ENCODE measurements around the gene LIAS.
"Not testable (repeated sequence)": the region's sequence is repeated elsewhere in the genome, so short reads cannot be mapped to it uniquely, and the experiment has no call there.

Gene LIAS

DNA sequence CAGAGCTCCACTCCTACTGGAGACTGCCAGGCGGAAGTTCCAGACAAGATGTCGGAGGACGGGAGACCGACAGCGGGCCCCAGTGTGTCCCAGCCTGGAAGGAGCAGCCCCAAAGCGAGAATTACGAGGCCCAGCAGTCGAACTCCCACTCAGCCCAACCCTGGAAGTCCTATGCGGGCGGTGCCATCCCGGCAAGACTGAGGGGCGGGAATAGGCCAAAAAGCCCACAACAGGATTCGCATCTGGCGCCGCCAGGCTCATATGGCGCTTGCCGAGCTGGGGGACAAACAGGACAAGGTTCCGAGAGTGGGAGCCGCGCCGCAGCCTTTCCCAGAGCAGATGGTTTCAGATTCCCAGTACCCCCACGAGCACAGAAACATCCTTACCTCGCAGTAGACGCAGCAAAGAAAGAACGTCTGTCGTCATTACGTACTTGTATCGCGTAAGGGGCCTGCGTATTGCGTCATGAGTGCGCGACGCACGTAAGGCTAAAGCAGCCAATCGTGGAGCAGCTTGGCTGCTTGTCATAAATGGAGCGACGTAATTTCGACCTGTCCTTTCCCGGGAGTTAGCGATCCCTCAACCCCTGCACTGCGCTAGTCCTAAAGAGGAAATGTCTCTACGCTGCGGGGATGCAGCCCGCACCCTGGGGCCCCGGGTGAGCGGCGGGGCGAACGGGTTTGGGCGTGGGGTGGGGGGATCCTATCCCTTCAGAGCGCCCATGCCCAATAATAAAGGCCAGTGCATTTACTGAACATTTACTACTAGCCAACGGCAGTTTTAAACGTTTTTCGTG lies at the start of gene LIAS, which contains the start of gene RPL9:
Gene LIAS, plus strand, starts transcription at position 552 of the 796 bp plus-strand sequence. Its CDS starts 62 bp downstream, at position 614.
Gene RPL9, minus strand, starts transcription at position 418 of the 796 bp plus-strand sequence. CDS start 483 bp downstream, outside the sequence.
- DNase-seq, result peak; percentile 87

DNA sequence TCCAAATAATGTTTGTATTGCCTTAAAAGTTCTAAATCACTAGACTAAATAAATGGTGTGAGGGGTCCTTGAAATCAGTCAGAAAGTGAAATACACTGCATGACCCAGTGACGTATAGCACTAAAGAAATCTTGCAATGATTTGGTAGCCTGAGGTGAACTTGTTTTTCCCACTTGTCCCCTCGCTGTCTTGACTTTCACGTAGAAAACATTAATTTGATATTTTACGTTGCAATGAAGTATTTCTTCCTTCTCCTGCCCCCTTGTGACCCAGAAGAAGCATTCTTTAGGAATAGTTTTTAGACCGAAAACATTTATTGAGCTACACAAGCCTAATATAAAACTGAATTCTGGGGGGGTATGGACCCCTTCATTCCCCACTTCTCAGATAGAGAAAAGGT lies 48.4 kb upstream of the LIAS start:
- no peak for DNase-seq

DNA sequence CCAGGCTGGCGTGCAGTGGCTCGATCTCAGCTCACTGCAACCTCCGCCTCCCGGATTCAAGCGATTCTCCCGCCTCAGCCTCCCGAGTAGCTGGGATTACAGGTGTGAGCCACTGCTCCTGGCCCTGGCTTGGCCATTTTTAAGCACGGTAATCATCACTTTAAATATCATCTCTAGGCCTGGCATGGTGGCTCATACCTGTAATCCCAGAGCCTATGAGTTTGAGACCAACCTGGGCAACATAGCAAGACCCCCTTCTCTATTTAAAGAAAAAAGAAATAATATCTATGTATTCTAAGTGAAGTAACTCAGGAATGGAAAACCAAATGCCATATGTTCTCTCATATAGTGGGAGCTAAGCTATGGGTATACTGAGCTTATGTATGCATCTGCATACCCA lies 47.3 kb upstream of the LIAS start:
- not testable (repeated sequence) for DNase-seq

DNA sequence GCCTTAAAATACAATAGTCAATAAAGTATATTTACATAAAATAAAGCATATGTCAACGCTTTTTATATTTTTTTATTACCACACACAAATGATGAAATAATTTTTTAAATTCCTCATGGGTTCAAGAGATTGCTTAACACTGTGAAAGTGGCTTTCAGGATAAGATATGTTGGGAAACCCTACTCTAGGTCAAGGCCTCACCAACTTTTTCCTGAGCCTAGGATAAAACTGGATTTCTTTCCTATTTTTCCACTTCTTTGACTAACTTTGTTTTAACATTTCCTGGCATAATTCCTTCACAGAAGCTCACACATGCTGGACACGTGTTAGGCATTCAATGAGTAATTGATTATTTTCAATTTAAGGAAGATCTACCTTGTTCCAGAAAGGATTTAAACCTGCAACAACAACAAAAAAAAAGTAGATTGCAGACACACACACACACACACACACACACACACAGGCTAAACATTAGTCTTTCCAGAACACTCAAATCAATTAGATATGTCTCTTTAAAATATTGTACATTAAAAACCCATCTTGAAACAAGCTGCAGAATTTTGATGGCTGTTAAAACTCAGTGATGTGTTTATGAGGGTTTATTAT lies 43.1 kb upstream of the LIAS start:
- DNase-seq, result no peak

- DNase-seq, result no peak
These were observed 36.6 kb upstream of the LIAS start for GRCh38 chr4:39422247-39422646.

- DNase-seq, result not testable (repeated sequence)
These were observed 33.6 kb upstream of the LIAS start for GRCh38 chr4:39425297-39425696.

DNA sequence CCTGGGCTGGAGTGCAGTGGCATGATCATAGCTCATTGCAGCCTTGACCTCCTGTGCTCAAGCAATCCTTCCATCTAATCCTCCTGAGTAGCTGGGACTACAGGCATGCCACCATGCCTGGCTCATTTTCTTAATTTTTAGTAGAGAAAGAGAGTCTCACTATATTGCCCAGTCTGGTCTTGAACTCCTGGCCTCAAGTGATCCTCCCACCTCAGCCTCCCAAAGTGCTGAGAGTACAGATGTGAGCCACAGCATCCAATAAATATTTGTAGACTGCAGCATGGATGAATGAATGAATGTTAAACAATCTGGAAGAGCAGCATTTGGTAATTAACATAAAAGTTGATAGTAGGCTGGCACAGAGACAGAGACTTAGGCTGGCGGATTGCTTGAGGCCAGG lies 32.1 kb upstream of the LIAS start:
- no peak for DNase-seq

- peak; percentile 29 for DNase-seq
These were observed 31.2 kb upstream of the LIAS start for GRCh38 chr4:39427520-39428114.

DNA sequence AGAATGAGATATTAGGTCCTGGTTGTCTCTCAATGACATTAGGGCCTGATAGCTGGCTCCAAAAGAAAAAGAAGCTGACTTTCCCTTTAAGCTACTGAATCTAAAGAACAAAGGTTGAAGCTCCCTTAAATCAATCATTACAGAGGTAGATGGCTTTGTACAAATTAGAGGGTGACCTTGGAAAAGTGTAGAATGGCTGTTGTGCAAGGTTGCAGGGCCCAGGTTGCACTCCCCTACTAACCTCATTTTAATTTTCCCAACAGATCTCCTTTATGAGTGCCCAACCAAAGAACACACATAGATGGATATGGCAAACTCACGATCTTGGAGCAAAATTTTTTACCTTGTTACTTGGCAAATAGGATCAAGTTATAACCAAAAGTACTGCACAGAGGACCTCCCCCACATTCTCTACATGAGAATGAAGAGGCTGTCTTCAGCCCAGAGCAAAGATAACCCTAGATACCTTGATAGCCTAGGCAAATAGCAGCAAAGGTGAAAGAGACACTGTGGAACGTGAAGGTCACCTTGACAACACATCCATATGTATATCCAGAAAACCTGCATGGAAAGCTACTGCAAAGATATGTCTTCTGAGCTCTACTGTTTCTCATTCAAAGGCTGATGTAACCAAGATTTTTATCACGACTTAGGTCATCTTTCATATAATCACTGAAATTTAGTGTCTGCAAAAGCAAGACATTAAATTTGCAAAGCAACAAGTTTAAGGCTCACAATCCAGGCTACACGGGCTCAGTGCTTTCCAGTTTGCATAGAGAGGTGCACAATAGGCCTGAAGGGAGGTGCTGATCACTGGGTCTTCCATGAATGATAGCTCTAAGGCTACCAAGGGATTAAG lies 29.2 kb upstream of the LIAS start:
- no peak for DNase-seq

DNA sequence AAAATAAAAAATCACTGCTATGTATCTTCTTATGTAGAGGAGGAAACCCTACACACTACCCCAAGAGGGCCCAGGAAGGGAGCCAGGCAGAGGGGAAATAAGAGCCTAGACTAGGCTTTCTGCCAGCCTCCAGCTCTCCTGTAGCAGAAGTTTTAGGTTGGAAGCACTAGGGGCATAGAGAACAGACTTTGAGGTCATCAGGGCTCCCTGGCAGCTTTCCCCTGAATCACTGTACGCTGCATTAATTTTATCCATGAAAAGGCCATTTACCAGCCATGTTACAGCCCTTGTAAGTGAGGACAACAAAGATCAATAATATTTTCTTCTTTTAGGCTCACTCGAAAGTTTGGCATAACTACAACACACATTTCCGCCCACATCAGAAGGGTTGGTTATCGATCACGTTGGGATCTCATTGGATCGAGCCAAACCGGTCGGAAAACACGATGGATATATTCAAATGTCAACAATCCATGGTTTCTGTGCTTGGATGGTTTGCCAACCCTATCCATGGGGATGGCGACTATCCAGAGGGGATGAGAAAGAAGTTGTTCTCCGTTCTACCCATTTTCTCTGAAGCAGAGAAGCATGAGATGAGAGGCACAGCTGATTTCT lies 24.9 kb upstream of the LIAS start:
- no peak for DNase-seq

DNA sequence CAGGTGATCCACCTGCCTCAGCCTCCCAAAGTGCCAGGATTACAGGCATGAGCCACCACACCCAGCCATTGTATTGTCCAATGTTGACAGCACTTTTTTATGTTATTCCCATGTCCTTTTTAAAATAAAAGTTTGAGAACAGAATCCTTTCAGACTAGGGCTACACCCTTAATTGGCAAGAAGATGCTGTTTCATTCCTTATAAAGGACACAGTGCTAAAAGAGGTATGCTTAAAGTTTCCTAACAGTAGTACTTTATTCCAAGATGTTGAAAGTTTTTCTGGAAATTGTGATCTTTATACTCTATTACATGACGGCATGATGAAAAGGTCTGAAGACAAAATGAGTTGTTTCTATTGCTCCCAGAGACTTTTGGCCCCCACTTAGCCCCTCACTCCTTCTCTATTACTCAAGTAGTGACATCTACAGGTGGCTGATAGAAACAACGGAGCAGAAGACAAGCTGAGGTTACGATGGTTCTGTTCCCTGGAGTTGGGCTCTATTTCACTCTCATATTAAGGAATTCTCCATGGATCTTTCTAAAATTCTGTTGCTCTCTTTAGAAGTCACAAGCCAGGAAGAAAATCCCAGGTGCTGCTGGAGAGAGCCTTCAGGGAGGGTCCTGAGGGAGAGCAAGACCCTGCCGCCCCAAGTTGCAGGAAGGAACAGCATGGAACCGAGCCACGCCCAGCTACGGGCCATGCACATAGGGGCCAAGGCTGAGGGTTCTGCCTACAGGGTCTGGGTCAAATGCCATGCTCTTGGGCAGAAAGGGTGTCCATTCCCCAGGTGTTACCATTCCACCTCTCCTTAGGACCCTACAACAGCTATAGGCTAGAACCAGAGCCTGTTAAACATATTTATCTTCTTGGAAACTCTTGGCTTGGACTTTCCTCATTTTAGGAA lies 22.9 kb upstream of the LIAS start:
- no peak for DNase-seq

DNA sequence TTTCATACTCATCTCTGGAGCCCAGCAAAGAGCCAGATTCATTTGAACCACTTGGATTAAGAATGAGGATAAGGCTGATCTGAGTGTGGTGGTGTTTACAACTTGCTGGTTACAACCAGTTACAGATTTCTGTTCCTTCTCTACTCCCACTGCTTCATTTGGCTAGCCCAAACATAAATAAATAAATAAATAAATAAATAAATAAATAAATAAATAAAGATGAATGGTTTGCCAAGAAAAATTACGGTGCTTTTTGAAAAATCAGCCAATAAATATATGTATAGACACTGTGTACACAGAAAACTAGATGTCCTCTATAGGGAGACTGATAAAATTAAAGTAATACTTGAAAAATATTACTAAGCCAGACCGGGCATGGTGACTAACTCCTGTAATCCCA lies 17.3 kb upstream of the LIAS start:
- DNase-seq, result no peak

GRCh38 chr4:39442998-39443397 lies 15.9 kb upstream of the LIAS start:
- DNase-seq, result no peak

DNA sequence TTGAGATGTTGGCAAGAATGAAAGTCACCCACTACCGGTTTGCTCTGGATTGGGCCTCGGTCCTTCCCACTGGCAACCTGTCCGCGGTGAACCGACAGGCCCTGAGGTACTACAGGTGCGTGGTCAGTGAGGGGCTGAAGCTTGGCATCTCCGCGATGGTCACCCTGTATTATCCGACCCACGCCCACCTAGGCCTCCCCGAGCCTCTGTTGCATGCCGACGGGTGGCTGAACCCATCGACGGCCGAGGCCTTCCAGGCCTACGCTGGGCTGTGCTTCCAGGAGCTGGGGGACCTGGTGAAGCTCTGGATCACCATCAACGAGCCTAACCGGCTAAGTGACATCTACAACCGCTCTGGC lies 12.4 kb upstream of the LIAS start:
- DNase-seq, result no peak

DNA sequence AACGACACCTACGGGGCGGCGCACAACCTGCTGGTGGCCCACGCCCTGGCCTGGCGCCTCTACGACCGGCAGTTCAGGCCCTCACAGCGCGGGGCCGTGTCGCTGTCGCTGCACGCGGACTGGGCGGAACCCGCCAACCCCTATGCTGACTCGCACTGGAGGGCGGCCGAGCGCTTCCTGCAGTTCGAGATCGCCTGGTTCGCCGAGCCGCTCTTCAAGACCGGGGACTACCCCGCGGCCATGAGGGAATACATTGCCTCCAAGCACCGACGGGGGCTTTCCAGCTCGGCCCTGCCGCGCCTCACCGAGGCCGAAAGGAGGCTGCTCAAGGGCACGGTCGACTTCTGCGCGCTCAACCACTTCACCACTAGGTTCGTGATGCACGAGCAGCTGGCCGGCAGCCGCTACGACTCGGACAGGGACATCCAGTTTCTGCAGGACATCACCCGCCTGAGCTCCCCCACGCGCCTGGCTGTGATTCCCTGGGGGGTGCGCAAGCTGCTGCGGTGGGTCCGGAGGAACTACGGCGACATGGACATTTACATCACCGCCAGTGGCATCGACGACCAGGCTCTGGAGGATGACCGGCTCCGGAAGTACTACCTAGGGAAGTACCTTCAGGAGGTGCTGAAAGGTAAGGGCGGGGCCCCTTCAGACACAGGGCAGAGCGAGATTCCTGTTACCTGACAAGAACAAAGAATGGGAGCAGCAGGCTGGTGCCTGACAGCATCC lies 11.8 kb upstream of the LIAS start:
- no peak for DNase-seq

DNA sequence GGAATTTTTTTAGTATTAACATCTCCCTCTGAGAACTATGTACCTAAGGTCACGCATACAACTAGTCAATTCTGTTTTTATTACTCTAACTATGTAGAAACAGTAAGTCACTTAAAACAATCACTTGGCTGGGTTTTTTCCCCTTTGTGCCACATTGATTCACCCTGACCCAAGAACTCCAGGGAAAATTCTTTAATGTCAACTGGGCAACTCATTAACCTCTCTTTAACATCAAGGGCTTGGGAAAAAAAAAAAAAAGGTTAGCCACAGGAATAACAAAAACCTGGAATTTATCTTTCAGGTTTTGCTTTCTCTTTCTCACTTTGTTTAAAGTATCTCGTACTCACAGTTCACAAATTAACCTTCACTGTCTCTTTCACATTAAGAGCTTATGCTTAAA lies 8.2 kb upstream of the LIAS start:
- no peak for DNase-seq

DNA sequence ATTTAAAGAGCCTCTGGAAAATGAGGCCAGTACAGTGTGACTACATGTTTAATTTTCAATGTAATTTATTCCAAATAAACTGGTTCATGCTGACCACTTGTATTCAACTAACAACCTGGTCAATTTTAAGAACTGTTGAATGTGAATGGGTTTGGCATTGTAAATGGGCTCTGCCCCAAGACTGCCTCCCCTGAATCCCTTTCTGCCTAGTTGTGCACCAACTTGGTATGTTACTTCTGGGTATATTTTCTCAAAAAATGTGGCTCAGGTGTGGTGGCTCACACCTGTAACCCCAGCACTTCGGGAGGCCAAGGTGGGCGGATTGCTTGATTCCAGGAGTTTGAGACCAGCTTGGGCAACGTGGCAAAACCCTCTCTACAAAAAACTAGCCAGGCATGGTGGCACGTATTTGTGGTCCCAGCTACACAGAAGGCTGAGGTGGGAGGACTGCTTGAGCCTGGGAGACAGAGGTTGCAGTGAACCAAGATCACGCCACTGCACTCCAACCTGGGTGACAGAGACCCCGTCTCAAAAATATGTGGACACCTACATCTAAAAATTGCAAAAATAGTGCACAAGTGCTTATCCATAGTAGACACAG lies 7.3 kb upstream of the LIAS start:
- no peak for DNase-seq

GRCh38 chr4:39452153-39452859 lies 6.5 kb upstream of the LIAS start:
- no peak for DNase-seq

DNA sequence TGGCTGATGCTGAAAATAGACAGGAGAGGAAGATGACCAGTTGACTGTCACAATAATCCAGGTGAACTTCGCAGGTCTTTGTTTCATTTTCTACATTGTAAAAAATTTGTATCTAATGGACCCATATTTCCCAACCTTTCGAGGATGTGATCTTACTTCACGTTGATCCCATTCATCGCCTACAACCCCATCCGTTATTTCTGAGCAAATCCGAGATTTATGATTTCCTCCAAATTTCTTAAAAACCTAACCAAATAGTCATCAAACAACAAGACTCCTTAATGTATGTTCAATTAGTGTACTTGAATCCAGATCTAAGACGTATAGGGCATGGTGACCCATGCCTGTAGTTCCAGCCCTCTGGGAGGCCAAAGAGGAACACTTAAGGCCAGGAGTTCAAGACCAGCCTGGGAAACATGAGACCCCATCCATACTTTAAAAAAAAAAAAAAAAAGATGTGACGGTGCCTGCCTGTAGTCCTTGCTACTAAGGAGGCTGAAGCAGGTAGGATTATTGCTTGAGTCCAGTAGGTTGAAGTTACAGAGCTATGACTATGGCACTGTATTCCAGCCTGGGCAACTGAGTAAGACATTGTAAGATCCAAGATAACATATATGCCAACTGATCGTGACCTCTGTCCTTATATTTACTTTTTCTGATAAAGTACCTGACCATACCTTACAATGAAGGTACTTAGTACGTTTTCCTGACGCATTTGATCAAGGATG lies 5.8 kb upstream of the LIAS start:
- DNase-seq, result no peak
